Fibroblast of lung (primary cell): ENCODE results near the gene PLK4.

ENCODE experiments used
- CTCF ChIP-seq, 2 donors: IDR thresholded peaks in 1 of 2; conservative IDR thresholded peaks in 1 of 2; 1 replicate in 1 of 2; 2 replicates in 1 of 2; pipeline ENCODE4 v1.5.1; 2011 to 2012; ENCODE audit warnings: low read length in 2 of 2, control low read depth in 1 of 2, inconsistent platforms in 1 of 2, low read depth in 1 of 2, mild to moderate bottlenecking in 1 of 2
- EZH2 ChIP-seq: IDR thresholded peaks from 2 replicates; pipeline ENCODE4 v1.5.1; 2012; ENCODE audit warnings: low read length, control low read depth, mild to moderate bottlenecking; ENCODE audit errors: missing control alignments

GRCh38 chr4:127896528-127896927 lies 15.8 kb downstream of the PLK4 start:
- TF ChIP-seq CTCF (conservative IDR thresholded peaks at IDR 0.05 in 1 of 2, IDR thresholded peaks at IDR 0.05 in 1 of 2; ENCODE audit: low read depth in 1 of 2, low read length in 2 of 2) (no peak), EZH2 (no peak)
